ENCODE measurements around the gene DBNDD1. TPM values are rescaled to one million over a fixed set of nuclear protein-coding genes. Genes with fewer than 3 reads are reported as not detected.
"Not testable (repeated sequence)": the region's sequence is repeated elsewhere in the genome, so short reads cannot be mapped to it uniquely, and the experiment has no call there.

The DBNDD1 gene
- total RNA-seq, 1 donor: 1.1 TPM

DNA sequence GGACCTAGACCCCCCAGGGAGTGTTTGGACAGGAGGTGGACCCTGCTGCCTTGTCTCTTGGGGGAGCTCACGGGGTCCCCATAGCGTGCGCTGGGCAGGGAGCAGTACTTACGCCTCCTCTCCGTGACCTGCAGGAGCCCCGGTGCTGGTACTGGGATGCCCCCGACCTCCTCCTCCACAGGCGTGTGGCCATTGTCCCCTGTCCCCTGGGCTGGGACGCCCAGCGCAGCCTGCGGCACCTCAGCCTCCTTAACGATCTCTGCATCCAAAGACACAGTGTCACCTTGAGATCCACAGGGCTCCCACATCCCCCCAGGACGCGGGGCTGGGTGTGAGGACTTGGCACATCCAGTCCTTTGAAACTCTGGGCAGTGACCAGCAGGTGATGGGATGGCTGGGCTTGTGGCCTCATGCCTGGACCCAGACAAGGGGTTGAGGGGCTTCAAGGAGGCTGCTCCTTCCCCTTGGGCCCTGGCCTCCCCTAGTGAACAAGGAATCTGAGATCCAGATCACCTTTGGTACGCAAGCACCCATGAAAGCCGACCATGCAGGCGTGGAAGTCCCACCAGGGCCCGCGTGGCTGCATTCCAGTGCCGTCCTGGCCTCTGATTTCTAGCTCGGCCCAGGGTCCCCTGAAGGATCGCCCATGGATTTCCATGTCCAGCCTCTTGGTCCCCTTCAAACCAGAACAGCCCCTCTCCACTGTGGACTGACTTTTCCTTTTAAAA, 9.9 kb downstream of the DBNDD1 start:
- Histone ChIP-seq H4K20me1 (ENCODE audit: insufficient read depth, low read length) (no peaks in the 10 kb centered on the region), H3K4me2 (ENCODE audit: insufficient read depth, low read length) (no peak overlapping the region), H3K4me1 (ENCODE audit: insufficient read depth, low read length) (no peaks in the 10 kb centered on the region), H3K79me2 (ENCODE audit: insufficient read depth, low read length) (no peaks in the 10 kb centered on the region), H3K27me3 (ENCODE audit: insufficient read depth, low read length) (no peaks in the 10 kb centered on the region), H2AFZ (ENCODE audit: low read length) (no peak overlapping the region), H3K36me3 (ENCODE audit: insufficient read depth, low read length) (no peaks in the 10 kb centered on the region), H3K27ac (ENCODE audit: low read depth, low read length) (no peak overlapping the region), H3K9me3 (ENCODE audit: low read depth, low read length) (no peaks in the 10 kb centered on the region), H3K4me3 (ENCODE audit: insufficient read depth, low read length) (no peak overlapping the region)
- TF ChIP-seq, protein P1, sequence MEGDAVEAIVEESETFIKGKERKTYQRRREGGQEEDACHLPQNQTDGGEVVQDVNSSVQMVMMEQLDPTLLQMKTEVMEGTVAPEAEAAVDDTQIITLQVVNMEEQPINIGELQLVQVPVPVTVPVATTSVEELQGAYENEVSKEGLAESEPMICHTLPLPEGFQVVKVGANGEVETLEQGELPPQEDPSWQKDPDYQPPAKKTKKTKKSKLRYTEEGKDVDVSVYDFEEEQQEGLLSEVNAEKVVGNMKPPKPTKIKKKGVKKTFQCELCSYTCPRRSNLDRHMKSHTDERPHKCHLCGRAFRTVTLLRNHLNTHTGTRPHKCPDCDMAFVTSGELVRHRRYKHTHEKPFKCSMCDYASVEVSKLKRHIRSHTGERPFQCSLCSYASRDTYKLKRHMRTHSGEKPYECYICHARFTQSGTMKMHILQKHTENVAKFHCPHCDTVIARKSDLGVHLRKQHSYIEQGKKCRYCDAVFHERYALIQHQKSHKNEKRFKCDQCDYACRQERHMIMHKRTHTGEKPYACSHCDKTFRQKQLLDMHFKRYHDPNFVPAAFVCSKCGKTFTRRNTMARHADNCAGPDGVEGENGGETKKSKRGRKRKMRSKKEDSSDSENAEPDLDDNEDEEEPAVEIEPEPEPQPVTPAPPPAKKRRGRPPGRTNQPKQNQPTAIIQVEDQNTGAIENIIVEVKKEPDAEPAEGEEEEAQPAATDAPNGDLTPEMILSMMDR (IDR thresholded peaks at IDR 0.05; ENCODE audit: extremely low read depth, low read depth, low read length): no peak
- DNase-seq (ENCODE audit: insufficient read length, low spot score, missing footprints): peak; percentile 65

DNA sequence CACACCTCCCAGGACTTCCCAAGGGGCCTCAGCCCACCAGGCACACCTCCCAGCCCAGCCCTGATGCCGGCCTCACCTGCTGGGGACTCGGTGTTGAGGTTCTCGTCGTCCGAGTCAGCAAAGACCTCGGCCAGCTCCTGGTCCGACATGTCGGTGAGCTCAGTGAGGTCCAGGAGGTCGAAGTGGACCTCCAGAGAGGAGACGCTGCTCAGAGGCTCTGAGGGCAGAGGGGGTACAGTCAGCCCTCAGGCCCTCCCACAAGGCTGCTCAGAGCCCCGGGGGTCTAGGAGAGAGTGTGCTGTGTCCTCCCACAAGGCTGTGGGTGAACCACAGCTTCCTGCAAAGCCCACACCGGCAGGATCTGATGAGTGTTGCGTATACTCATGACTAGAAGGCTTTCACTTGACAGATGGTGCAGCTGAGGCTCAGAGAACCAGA, 10.5 kb downstream of the DBNDD1 start:
- H3K4me2 ChIP-seq (ENCODE audit: insufficient read depth, low read length): no peak overlapping the region
- no peaks in the 10 kb centered on the region for H3K79me2 ChIP-seq (ENCODE audit: insufficient read depth, low read length)
- no peaks in the 10 kb centered on the region for H3K27me3 ChIP-seq (ENCODE audit: insufficient read depth, low read length)
- H4K20me1 ChIP-seq (ENCODE audit: insufficient read depth, low read length): no peaks in the 10 kb centered on the region
- no peaks in the 10 kb centered on the region for H3K4me1 ChIP-seq (ENCODE audit: insufficient read depth, low read length)
- TF ChIP-seq, protein P1 (IDR thresholded peaks at IDR 0.05; ENCODE audit: extremely low read depth, low read depth, low read length): no peak
- no peak overlapping the region for H3K4me3 ChIP-seq (ENCODE audit: insufficient read depth, low read length)
- no peak overlapping the region for H3K27ac ChIP-seq (ENCODE audit: low read depth, low read length)
- no peaks in the 10 kb centered on the region for H3K36me3 ChIP-seq (ENCODE audit: insufficient read depth, low read length)
- peak; percentile 52 for DNase-seq (ENCODE audit: insufficient read length, low spot score, missing footprints)
- H3K9me3 ChIP-seq (ENCODE audit: low read depth, low read length): no peaks in the 10 kb centered on the region
- no peak overlapping the region for H2AFZ ChIP-seq (ENCODE audit: low read length)

- H3K79me2 ChIP-seq (ENCODE audit: insufficient read depth, low read length); H3K9me3 ChIP-seq (ENCODE audit: low read depth, low read length); H3K4me1 ChIP-seq (ENCODE audit: insufficient read depth, low read length); H4K20me1 ChIP-seq (ENCODE audit: insufficient read depth, low read length); H3K27me3 ChIP-seq (ENCODE audit: insufficient read depth, low read length); H3K36me3 ChIP-seq (ENCODE audit: insufficient read depth, low read length); H2AFZ ChIP-seq (ENCODE audit: low read length); H3K27ac ChIP-seq (ENCODE audit: low read depth, low read length); H3K4me3 ChIP-seq (ENCODE audit: insufficient read depth, low read length); H3K4me2 ChIP-seq (ENCODE audit: insufficient read depth, low read length): not testable (repeated sequence)
- DNase-seq (ENCODE audit: insufficient read length, low spot score, missing footprints): peak; percentile 11
These were observed 11.5 kb downstream of the DBNDD1 start for GRCh38 chr16:90007635-90008234.

GRCh38 chr16:90007015-90007414, 12.2 kb downstream of the DBNDD1 start:
- H3K4me1 ChIP-seq (ENCODE audit: insufficient read depth, low read length): no peaks in the 10 kb centered on the region
- no peaks in the 10 kb centered on the region for H3K79me2 ChIP-seq (ENCODE audit: insufficient read depth, low read length)
- TF ChIP-seq, protein P1 (IDR thresholded peaks at IDR 0.05; ENCODE audit: extremely low read depth, low read depth, low read length): no peak
- H2AFZ ChIP-seq (ENCODE audit: low read length): no peak overlapping the region
- no peak overlapping the region for H3K4me2 ChIP-seq (ENCODE audit: insufficient read depth, low read length)
- no peak overlapping the region for H3K27ac ChIP-seq (ENCODE audit: low read depth, low read length)
- H3K36me3 ChIP-seq (ENCODE audit: insufficient read depth, low read length): no peaks in the 10 kb centered on the region
- H3K4me3 ChIP-seq (ENCODE audit: insufficient read depth, low read length): no peak overlapping the region
- no peak for DNase-seq (ENCODE audit: insufficient read length, low spot score, missing footprints)
- H3K9me3 ChIP-seq (ENCODE audit: low read depth, low read length): no peaks in the 10 kb centered on the region
- H4K20me1 ChIP-seq (ENCODE audit: insufficient read depth, low read length): no peaks in the 10 kb centered on the region
- no peaks in the 10 kb centered on the region for H3K27me3 ChIP-seq (ENCODE audit: insufficient read depth, low read length)
